Retinal pigment epithelial cell (primary cell): ENCODE measurements around the gene HUS1B.
"Not testable (repeated sequence)": the region's sequence is repeated elsewhere in the genome, so short reads cannot be mapped to it uniquely, and the experiment has no call there.

Experiments used
- DNase-seq: peaks from one replicate; pipeline ENCODE4 v3.0.0-alpha.2; 2010; ENCODE audit warnings: low read depth
- H3K4me3 ChIP-seq: 2 replicates; pipeline ENCODE4 v1.5.1; 2011; ENCODE audit warnings: mild to moderate bottlenecking, low read length, control low read depth, moderate library complexity
- CTCF ChIP-seq: conservative IDR thresholded peaks from 2 replicates; pipeline ENCODE4 v1.5.1; 2011; ENCODE audit warnings: low read depth, low read length, control low read depth, inconsistent platforms

Gene HUS1B

GRCh38 chr6:701215-701614, 44.3 kb upstream of the HUS1B start:
- no peak overlapping the region for H3K4me3 ChIP-seq
- DNase-seq = no peak
- TF ChIP-seq CTCF = no peak

GRCh38 chr6:700490-700889, 43.6 kb upstream of the HUS1B start:
- no peak overlapping the region for H3K4me3 ChIP-seq
- TF ChIP-seq CTCF = no peak
- DNase-seq = no peak

- TF ChIP-seq CTCF = no peak
- H3K4me3 ChIP-seq = no peak overlapping the region
- no peak for DNase-seq
Observed at GRCh38 chr6:699319-699718, 42.4 kb upstream of the HUS1B start.

GRCh38 chr6:694431-695126, 37.7 kb upstream of the HUS1B start:
- not testable (repeated sequence) for H3K4me3 ChIP-seq, DNase-seq

GRCh38 chr6:693723-694009, 36.8 kb upstream of the HUS1B start:
- DNase-seq = no peak
- TF ChIP-seq CTCF = no peak
- H3K4me3 ChIP-seq = peak overlapping the region; percentile 91

- DNase-seq = peak; percentile 32
- peak; percentile 19 for TF ChIP-seq CTCF
- H3K4me3 ChIP-seq = peak within 1 kb of the TSS; percentile 91
Observed at GRCh38 chr6:692858-693722, 36.2 kb upstream of the HUS1B start, which contains the start of gene EXOC2. Gene EXOC2, minus strand, starts transcription at chr6:693139. Its CDS starts 55,321 bp downstream, at chr6:637818.

- no peak for TF ChIP-seq CTCF
- DNase-seq = no peak
- H3K4me3 ChIP-seq = peak overlapping the region; percentile 91
Observed at GRCh38 chr6:692356-692851, 35.5 kb upstream of the HUS1B start.
